ENCODE measurements around the gene REM2. TPM values are rescaled to one million over a fixed set of nuclear protein-coding genes. Genes with fewer than 3 reads are reported as not detected.
A peak's percentile ranks its signal among the peaks of the same experiment; 100 is the strongest.

REM2 gene
- polyA plus RNA-seq, 1 of the 3 experiments (the other 2 are of a cell fraction) = 0.26 TPM

GRCh38 chr14:22918804-22919600, 36.0 kb downstream of the REM2 start, which contains the start of gene RBM23:
Gene RBM23, minus strand, starts transcription at chr14:22919149.
- H3K9me2 ChIP-seq = no peaks in the 10 kb centered on the region
- H2AFZ ChIP-seq (ENCODE audit: low read depth) = peak within 1 kb of the TSS; percentile 88
- peaks cover 19% of the 10 kb centered on the region for H3F3A ChIP-seq (replicated peaks; ENCODE audit: insufficient read depth)
- H4K20me1 ChIP-seq (ENCODE audit: insufficient read depth) = no peaks in the 10 kb centered on the region
- ChIA-PET POLR2A (interaction anchor here (0.6 to 3.2 kb wide), 8 partner anchors 10 to 136 kb away, joined by 3 to 15 read pairs (median 3); partner anchors contain the start of genes HAUS4, PRMT5 and REM2), CTCF (interaction anchor here (0.7 to 6.8 kb wide), 17 partner anchors 10 to 158 kb away, joined by 3 to 34 read pairs (median 4); partner anchors contain the start of gene PRMT5)
- H3K4me3 ChIP-seq (ENCODE audit: low read depth in 2 of 2, low read length in 1 of 2) = peak within 1 kb of the TSS; percentile 77 to 85
- no peaks in the 10 kb centered on the region for H3K9me3 ChIP-seq
- peak within 1 kb of the TSS; percentile 89 for H3K9ac ChIP-seq
- WGBS (ENCODE audit: low lambda C conversion rate) = 1% methylated on average over 41 of the region's 46 CpGs
- H3K4me1 ChIP-seq (ENCODE audit: control insufficient read depth in 1 of 2, insufficient read depth in 2 of 2, low read depth in 1 of 2, low read length in 1 of 2) = peaks cover 0 to 9% of the 10 kb centered on the region in 2 experiments; a peak in 2 of 4 replicates
- peaks cover 47% of the 10 kb centered on the region for H3K79me2 ChIP-seq (ENCODE audit: insufficient read depth)
- peaks cover 33 to 40% of the 10 kb centered on the region in 2 experiments for H3K36me3 ChIP-seq (replicated peaks in 1 of 2; ENCODE audit: control insufficient read depth in 1 of 2, insufficient read depth in 2 of 2, low read length in 1 of 2)
- DNase-seq = peak; percentile 87
- peak within 1 kb of the TSS; percentile 80 for H3K4me2 ChIP-seq
- peak within 1 kb of the TSS; percentile 97 to 98 for H3K27ac ChIP-seq (ENCODE audit: low read depth in 2 of 2, low read length in 1 of 2)
- TF ChIP-seq FOXM1 (IDR thresholded peaks at IDR 0.05; ENCODE audit: low read depth) (no peak), NRF1 (IDR thresholded peaks at IDR 0.05; ENCODE audit: low read depth, low read length) (peak; percentile 92), YY1 (IDR thresholded peaks at IDR 0.05; ENCODE audit: low read depth) (peak; percentile 93), RXRA (IDR thresholded peaks at IDR 0.05; ENCODE audit: borderline replicate concordance, low read depth) (no peak), SIN3A (IDR thresholded peaks at IDR 0.05; ENCODE audit: borderline replicate concordance, low read depth, low read length) (peak; percentile 37; the same call in 1 of the 2 replicates), GABPA (IDR thresholded peaks at IDR 0.05; ENCODE audit: low read depth) (no peak), CHD2 (IDR thresholded peaks at IDR 0.05; ENCODE audit: low read length, partially characterized antibody) (peak; percentile 54), TAF1 (IDR thresholded peaks at IDR 0.05; ENCODE audit: borderline replicate concordance, low read depth, low read length) (peak; percentile 53; the same call in 1 of the 2 replicates), JUND (IDR thresholded peaks at IDR 0.05) (no peak), POLR2AphosphoS5 (IDR thresholded peaks at IDR 0.05; ENCODE audit: low read depth, low read length) (peak; percentile 86), NFIC (IDR thresholded peaks at IDR 0.05; ENCODE audit: borderline replicate concordance) (no peak), TCF12 (IDR thresholded peaks at IDR 0.05) (no peak), MXI1 (IDR thresholded peaks at IDR 0.05; ENCODE audit: low read depth, low read length) (peak; percentile 70; the same call in 1 of the 2 replicates), RFX5 (IDR thresholded peaks at IDR 0.05; ENCODE audit: low read length) (peak; percentile 96), TEAD4 (IDR thresholded peaks at IDR 0.05; ENCODE audit: borderline replicate concordance, insufficient read depth) (no peak), PBX3 (IDR thresholded peaks at IDR 0.05) (peak; percentile 48; the same call in 1 of the 2 replicates), ELF1 (IDR thresholded peaks at IDR 0.05) (peak; percentile 50; the same call in 1 of the 2 replicates)
- TF ChIP-seq, protein P1, sequence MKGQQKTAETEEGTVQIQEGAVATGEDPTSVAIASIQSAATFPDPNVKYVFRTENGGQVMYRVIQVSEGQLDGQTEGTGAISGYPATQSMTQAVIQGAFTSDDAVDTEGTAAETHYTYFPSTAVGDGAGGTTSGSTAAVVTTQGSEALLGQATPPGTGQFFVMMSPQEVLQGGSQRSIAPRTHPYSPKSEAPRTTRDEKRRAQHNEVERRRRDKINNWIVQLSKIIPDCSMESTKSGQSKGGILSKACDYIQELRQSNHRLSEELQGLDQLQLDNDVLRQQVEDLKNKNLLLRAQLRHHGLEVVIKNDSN (IDR thresholded peaks at IDR 0.05; ENCODE audit: borderline replicate concordance, low read depth) = 0 out of 2 replicates have a peak, but pooled peaks have one; percentile 37
- TF ChIP-seq, protein P2, sequence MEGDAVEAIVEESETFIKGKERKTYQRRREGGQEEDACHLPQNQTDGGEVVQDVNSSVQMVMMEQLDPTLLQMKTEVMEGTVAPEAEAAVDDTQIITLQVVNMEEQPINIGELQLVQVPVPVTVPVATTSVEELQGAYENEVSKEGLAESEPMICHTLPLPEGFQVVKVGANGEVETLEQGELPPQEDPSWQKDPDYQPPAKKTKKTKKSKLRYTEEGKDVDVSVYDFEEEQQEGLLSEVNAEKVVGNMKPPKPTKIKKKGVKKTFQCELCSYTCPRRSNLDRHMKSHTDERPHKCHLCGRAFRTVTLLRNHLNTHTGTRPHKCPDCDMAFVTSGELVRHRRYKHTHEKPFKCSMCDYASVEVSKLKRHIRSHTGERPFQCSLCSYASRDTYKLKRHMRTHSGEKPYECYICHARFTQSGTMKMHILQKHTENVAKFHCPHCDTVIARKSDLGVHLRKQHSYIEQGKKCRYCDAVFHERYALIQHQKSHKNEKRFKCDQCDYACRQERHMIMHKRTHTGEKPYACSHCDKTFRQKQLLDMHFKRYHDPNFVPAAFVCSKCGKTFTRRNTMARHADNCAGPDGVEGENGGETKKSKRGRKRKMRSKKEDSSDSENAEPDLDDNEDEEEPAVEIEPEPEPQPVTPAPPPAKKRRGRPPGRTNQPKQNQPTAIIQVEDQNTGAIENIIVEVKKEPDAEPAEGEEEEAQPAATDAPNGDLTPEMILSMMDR (IDR thresholded peaks at IDR 0.05) = peak; percentile 17; the same call in 1 of the 2 replicates
- TF ChIP-seq, protein P3, sequence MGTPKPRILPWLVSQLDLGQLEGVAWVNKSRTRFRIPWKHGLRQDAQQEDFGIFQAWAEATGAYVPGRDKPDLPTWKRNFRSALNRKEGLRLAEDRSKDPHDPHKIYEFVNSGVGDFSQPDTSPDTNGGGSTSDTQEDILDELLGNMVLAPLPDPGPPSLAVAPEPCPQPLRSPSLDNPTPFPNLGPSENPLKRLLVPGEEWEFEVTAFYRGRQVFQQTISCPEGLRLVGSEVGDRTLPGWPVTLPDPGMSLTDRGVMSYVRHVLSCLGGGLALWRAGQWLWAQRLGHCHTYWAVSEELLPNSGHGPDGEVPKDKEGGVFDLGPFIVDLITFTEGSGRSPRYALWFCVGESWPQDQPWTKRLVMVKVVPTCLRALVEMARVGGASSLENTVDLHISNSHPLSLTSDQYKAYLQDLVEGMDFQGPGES (IDR thresholded peaks at IDR 0.05; ENCODE audit: low read depth, low read length) = peak; percentile 44; the same call in 1 of the 2 replicates
- TF ChIP-seq, protein P4, sequence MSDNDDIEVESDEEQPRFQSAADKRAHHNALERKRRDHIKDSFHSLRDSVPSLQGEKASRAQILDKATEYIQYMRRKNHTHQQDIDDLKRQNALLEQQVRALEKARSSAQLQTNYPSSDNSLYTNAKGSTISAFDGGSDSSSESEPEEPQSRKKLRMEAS (IDR thresholded peaks at IDR 0.05; ENCODE audit: low read depth) = peak; percentile 44; the same call in 1 of the 2 replicates
- H3K27me3 ChIP-seq (ENCODE audit: insufficient read depth) = no peaks in the 10 kb centered on the region
